ENCODE results near the gene BACH1.
A peak's percentile ranks its signal among the peaks of the same experiment; 100 is the strongest.

BACH1 gene

DNA sequence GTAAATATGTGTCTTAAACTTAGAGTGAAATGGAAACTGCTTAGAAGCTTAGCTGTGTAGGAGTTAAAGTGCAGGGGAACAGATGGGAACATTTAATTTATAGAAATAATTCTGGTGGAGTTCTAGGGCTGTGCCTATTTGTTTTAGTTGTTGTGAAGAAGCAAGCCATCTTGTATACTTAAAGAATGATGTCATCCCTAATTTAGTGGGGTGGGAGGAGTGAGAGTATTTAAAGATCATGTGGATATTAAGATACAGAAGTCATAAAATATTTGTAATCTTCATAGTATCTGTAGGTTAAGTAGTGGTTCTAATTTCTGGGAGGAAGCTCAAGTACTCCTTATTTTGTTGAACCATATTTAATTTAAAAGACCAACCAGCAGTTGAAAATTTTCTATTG is 41.5 kb downstream of the BACH1 start:
- Histone ChIP-seq H4K12ac (ENCODE audit: low read depth, low read length) (no peak overlapping the region), H3K9ac (ENCODE audit: low read length) (no peak overlapping the region), H3K4me3 (ENCODE audit: low read depth, low read length) (no peak overlapping the region), H3K79me2 (ENCODE audit: control insufficient read depth, insufficient read depth, low read length, poor library complexity) (no peaks in the 10 kb centered on the region), H3K9me3 (ENCODE audit: insufficient read depth, low read depth, low read length) (no peaks in the 10 kb centered on the region), H2BK12ac (ENCODE audit: low read length) (no peak overlapping the region), H3K4me1 (ENCODE audit: control insufficient read depth in 1 of 2, insufficient read depth in 2 of 2, low read length in 2 of 2) (peaks cover 3 to 6% of the 10 kb centered on the region in 2 experiments), H3K27me3 (ENCODE audit: insufficient read depth, low read length) (no peaks in the 10 kb centered on the region), H2BK120ac (ENCODE audit: insufficient read depth, low read length, poor library complexity) (no peak overlapping the region), H2BK5ac (ENCODE audit: low read depth, low read length, poor library complexity) (no peak overlapping the region), H2AFZ (ENCODE audit: insufficient read depth, low read length, poor library complexity) (no peak overlapping the region), H3K36me3 (ENCODE audit: control insufficient read depth in 1 of 2, insufficient read depth in 2 of 2, low read length in 2 of 2) (peaks cover 6 to 8% of the 10 kb centered on the region in 2 experiments), H3K4ac (ENCODE audit: low read depth, low read length) (no peak overlapping the region), H4K8ac (ENCODE audit: low read depth, low read length) (no peak overlapping the region), H3K27ac (ENCODE audit: low read depth, low read length) (no peak overlapping the region), H3K79me1 (ENCODE audit: low read length) (no peaks in the 10 kb centered on the region), H3K14ac (ENCODE audit: low read length) (no peak overlapping the region), H3K18ac (ENCODE audit: low read length) (no peak overlapping the region), H4K91ac (ENCODE audit: low read depth, low read length) (no peak overlapping the region), H2AK5ac (ENCODE audit: low read length) (no peak overlapping the region), H3K4me2 (ENCODE audit: low read length) (no peak overlapping the region), H3K23ac (ENCODE audit: low read length) (no peak overlapping the region)
- DNase-seq, result no peak

DNA sequence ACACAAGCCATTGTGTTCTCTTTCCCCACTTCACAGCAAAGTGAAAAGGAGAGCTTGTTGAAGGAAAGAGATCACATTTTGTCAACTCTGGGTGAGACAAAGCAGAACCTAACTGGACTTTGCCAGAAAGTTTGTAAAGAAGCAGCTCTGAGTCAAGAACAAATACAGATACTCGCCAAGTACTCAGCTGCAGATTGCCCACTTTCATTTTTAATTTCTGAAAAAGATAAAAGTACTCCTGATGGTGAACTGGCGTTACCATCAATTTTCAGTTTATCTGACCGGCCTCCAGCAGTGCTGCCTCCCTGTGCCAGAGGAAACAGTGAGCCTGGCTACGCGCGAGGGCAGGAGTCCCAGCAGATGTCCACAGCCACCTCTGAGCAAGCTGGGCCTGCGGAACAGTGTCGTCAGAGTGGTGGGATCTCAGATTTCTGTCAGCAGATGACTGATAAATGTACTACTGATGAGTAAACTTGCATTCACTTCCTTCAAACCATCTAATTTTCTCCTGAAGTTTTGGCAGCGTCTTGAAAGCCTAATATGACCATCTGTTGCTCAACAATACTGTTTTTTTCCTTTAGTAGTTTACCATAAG is 43.7 kb downstream of the BACH1 start:
- Histone ChIP-seq H3K4me3 (ENCODE audit: low read depth, low read length) (no peak overlapping the region), H2BK120ac (ENCODE audit: insufficient read depth, low read length, poor library complexity) (no peak overlapping the region), H2AK5ac (ENCODE audit: low read length) (no peak overlapping the region), H3K79me2 (ENCODE audit: control insufficient read depth, insufficient read depth, low read length, poor library complexity) (no peaks in the 10 kb centered on the region), H2AFZ (ENCODE audit: insufficient read depth, low read length, poor library complexity) (no peak overlapping the region), H3K4ac (ENCODE audit: low read depth, low read length) (no peak overlapping the region), H3K23ac (ENCODE audit: low read length) (no peak overlapping the region), H3K4me2 (ENCODE audit: low read length) (no peak overlapping the region), H4K8ac (ENCODE audit: low read depth, low read length) (no peak overlapping the region), H2BK12ac (ENCODE audit: low read length) (no peak overlapping the region), H3K4me1 (ENCODE audit: control insufficient read depth in 1 of 2, insufficient read depth in 2 of 2, low read length in 2 of 2) (peaks cover 3 to 6% of the 10 kb centered on the region in 2 experiments), H3K9ac (ENCODE audit: low read length) (no peak overlapping the region), H3K27me3 (ENCODE audit: insufficient read depth, low read length) (no peaks in the 10 kb centered on the region), H4K91ac (ENCODE audit: low read depth, low read length) (no peak overlapping the region), H4K12ac (ENCODE audit: low read depth, low read length) (no peak overlapping the region), H3K27ac (ENCODE audit: low read depth, low read length) (peak overlapping the region; percentile 21), H3K9me3 (ENCODE audit: insufficient read depth, low read depth, low read length) (no peaks in the 10 kb centered on the region), H3K36me3 (ENCODE audit: control insufficient read depth in 1 of 2, insufficient read depth in 2 of 2, low read length in 2 of 2) (peaks cover 6 to 8% of the 10 kb centered on the region in 2 experiments), H2BK5ac (ENCODE audit: low read depth, low read length, poor library complexity) (no peak overlapping the region), H3K18ac (ENCODE audit: low read length) (peak overlapping the region; percentile 75), H3K79me1 (ENCODE audit: low read length) (no peaks in the 10 kb centered on the region), H3K14ac (ENCODE audit: low read length) (no peak overlapping the region)
- peak; percentile 45 to 50 for DNase-seq
- no CpG with 5 or more reads among the region's 9 CpGs for WGBS (ENCODE audit: extremely low coverage, insufficient coverage, insufficient read length)

GRCh38 chr21:29343519-29343918 is 44.8 kb downstream of the BACH1 start:
- H2AFZ ChIP-seq (ENCODE audit: insufficient read depth, low read length, poor library complexity), result no peak overlapping the region
- no peak overlapping the region for H3K27ac ChIP-seq (ENCODE audit: low read depth, low read length)
- no peaks in the 10 kb centered on the region for H3K9me3 ChIP-seq (ENCODE audit: insufficient read depth, low read depth, low read length)
- no peaks in the 10 kb centered on the region for H3K79me1 ChIP-seq (ENCODE audit: low read length)
- H4K91ac ChIP-seq (ENCODE audit: low read depth, low read length), result no peak overlapping the region
- H2BK120ac ChIP-seq (ENCODE audit: insufficient read depth, low read length, poor library complexity), result no peak overlapping the region
- no peaks in the 10 kb centered on the region for H3K27me3 ChIP-seq (ENCODE audit: insufficient read depth, low read length)
- H3K36me3 ChIP-seq (ENCODE audit: control insufficient read depth in 1 of 2, insufficient read depth in 2 of 2, low read length in 2 of 2), result peaks cover 2% of the 10 kb centered on the region in 2 experiments
- peak overlapping the region; percentile 6 for H3K4ac ChIP-seq (ENCODE audit: low read depth, low read length)
- DNase-seq, result peak; percentile 48 to 73
- no peak overlapping the region for H2BK12ac ChIP-seq (ENCODE audit: low read length)
- H4K12ac ChIP-seq (ENCODE audit: low read depth, low read length), result no peak overlapping the region
- H3K4me1 ChIP-seq (ENCODE audit: control insufficient read depth in 1 of 2, insufficient read depth in 2 of 2, low read length in 2 of 2), result peaks cover 3 to 6% of the 10 kb centered on the region in 2 experiments
- WGBS (ENCODE audit: extremely low coverage, insufficient coverage, insufficient read length), result no CpG with 5 or more reads among the region's 4 CpGs
- no peak overlapping the region for H3K14ac ChIP-seq (ENCODE audit: low read length)
- H3K79me2 ChIP-seq (ENCODE audit: control insufficient read depth, insufficient read depth, low read length, poor library complexity), result no peaks in the 10 kb centered on the region
- H4K8ac ChIP-seq (ENCODE audit: low read depth, low read length), result no peak overlapping the region
- no peak overlapping the region for H3K18ac ChIP-seq (ENCODE audit: low read length)
- no peak overlapping the region for H3K9ac ChIP-seq (ENCODE audit: low read length)
- no peak overlapping the region for H3K4me3 ChIP-seq (ENCODE audit: low read depth, low read length)
- H2BK5ac ChIP-seq (ENCODE audit: low read depth, low read length, poor library complexity), result no peak overlapping the region
- H3K23ac ChIP-seq (ENCODE audit: low read length), result no peak overlapping the region
- no peak overlapping the region for H2AK5ac ChIP-seq (ENCODE audit: low read length)
- H3K4me2 ChIP-seq (ENCODE audit: low read length), result no peak overlapping the region

DNA sequence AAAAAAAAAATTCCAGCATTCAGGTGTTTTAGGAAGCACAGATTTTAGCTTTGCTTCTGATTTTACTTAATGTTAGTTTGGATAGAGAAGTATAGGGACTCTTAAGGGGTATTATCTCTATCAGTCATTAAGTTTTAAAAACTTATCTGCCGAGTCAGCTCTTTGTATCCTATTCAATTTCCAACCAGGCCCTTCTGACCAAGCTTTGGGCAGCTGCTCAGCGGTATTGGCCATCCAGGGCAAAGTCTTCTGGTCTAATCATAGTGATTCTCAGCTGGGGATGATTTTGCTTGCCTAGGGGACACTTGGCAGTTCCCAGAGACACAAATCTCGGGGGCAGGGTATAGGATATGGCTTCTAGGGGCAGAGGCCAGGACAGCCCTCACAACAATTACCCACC is 47.6 kb downstream of the BACH1 start:
- H4K8ac ChIP-seq (ENCODE audit: low read depth, low read length), result no peak overlapping the region
- H4K12ac ChIP-seq (ENCODE audit: low read depth, low read length), result no peak overlapping the region
- no peak overlapping the region for H3K14ac ChIP-seq (ENCODE audit: low read length)
- no peak overlapping the region for H2BK120ac ChIP-seq (ENCODE audit: insufficient read depth, low read length, poor library complexity)
- H2AK5ac ChIP-seq (ENCODE audit: low read length), result no peak overlapping the region
- H3K23ac ChIP-seq (ENCODE audit: low read length), result no peak overlapping the region
- WGBS (ENCODE audit: extremely low coverage, insufficient coverage, insufficient read length), result no CpG with 5 or more reads among the region's 3 CpGs
- H3K27ac ChIP-seq (ENCODE audit: low read depth, low read length), result no peak overlapping the region
- H2BK5ac ChIP-seq (ENCODE audit: low read depth, low read length, poor library complexity), result no peak overlapping the region
- no peaks in the 10 kb centered on the region for H3K79me2 ChIP-seq (ENCODE audit: control insufficient read depth, insufficient read depth, low read length, poor library complexity)
- DNase-seq, result no peak
- no peak overlapping the region for H3K4ac ChIP-seq (ENCODE audit: low read depth, low read length)
- no peak overlapping the region for H2BK12ac ChIP-seq (ENCODE audit: low read length)
- no peak overlapping the region for H2AFZ ChIP-seq (ENCODE audit: insufficient read depth, low read length, poor library complexity)
- H3K9ac ChIP-seq (ENCODE audit: low read length), result no peak overlapping the region
- H3K18ac ChIP-seq (ENCODE audit: low read length), result no peak overlapping the region
- peaks cover 8 to 11% of the 10 kb centered on the region in 2 experiments for H3K4me1 ChIP-seq (ENCODE audit: control insufficient read depth in 1 of 2, insufficient read depth in 2 of 2, low read length in 2 of 2)
- H3K27me3 ChIP-seq (ENCODE audit: insufficient read depth, low read length), result no peaks in the 10 kb centered on the region
- no peaks in the 10 kb centered on the region for H3K79me1 ChIP-seq (ENCODE audit: low read length)
- peaks cover 2% of the 10 kb centered on the region in 2 experiments for H3K36me3 ChIP-seq (ENCODE audit: control insufficient read depth in 1 of 2, insufficient read depth in 2 of 2, low read length in 2 of 2)
- no peak overlapping the region for H4K91ac ChIP-seq (ENCODE audit: low read depth, low read length)
- H3K9me3 ChIP-seq (ENCODE audit: insufficient read depth, low read depth, low read length), result no peaks in the 10 kb centered on the region
- H3K4me2 ChIP-seq (ENCODE audit: low read length), result no peak overlapping the region
- no peak overlapping the region for H3K4me3 ChIP-seq (ENCODE audit: low read depth, low read length)

Data from trophoblast cell (in vitro differentiated cells and primary cell).